ENCODE measurements around the gene KIR2DL3.
"Not testable (repeated sequence)": the region's sequence is repeated elsewhere in the genome, so short reads cannot be mapped to it uniquely, and the experiment has no call there.

The KIR2DL3 gene

DNA sequence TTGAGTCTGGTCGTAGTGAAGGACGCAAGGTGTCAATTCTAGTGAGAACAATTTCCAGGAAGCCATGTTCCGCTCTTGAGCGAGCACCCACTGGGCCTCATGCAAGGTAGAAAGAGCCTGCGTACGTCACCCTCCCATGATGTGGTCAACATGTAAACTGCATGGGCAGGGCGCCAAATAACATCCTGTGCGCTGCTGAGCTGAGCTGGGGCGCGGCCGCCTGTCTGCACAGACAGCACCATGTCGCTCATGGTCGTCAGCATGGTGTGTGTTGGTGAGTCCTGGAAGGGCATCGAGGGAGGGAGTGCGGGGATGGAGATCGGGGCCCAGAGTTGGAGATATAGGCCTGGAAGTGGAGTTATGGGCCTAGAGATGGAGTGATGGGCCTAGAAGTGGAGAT, at the start of gene KIR2DL3:
Gene KIR2DL3 (plus strand): TSS at position 208 of the 400 bp plus-strand sequence. CDS start 33 bp downstream, at position 241.
- not testable (repeated sequence) for DNase-seq (ENCODE audit: low read depth in 2 of 2)

DNA sequence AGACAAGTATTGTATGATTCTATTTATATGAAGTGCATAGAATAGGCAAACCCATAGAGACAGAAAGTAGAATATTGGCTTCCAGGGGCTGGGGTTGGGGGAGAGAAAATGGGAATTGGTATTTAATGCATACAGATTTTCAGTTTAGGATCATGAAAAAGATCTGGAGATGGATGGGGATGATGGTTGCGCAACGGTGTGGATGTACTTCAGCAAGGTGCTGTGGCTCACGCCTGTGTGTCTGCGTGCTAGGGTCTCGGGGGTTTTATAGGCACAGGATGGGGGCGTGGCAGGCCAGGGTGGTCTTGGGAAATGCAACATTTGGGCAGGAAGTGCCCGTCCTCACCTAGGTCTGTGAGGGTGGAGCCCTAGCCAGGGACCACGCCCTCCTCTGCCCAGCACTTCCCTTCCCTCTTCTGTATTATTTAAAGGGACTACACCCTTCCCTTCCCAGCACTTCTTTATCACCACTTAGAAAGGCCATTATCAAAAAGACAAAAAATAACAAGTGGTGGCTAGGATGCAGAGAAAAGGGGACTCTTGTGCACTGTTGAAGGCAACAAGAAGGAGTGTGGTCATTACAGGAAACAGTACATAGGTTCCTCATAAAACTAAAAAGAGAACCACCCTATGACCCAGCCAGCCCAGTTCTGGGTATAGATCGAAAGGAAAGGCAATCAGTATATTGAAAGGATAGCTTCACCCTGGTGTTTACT, 46.6 kb upstream of the KIR2DL3 start:
- DNase-seq (ENCODE audit: low read depth in 2 of 2): no peak

GRCh38 chr19:54692298-54692615, 46.1 kb upstream of the KIR2DL3 start:
- DNase-seq (ENCODE audit: low read depth in 2 of 2): no peak

DNA sequence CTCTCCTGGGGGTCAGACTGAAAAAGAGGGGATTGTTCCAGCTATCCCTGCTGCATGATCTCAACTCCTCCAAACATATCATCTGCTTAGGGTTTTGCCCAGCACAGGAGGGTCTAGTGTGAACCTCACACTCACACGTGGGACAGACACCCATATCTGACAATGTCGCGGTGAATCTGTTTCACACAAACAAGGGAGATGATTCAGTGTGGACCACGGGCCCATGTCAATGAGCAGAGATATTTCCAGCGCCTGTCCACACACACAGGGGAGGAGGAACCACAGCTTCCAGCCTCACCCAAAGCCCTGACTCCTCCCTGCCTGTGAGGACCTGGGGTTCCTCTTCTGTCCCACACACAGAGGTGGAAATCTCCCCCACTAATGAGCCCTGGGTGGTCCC, 43.7 kb upstream of the KIR2DL3 start:
- DNase-seq (ENCODE audit: low read depth in 2 of 2): no peak

- no peak for DNase-seq (ENCODE audit: low read depth in 2 of 2)
Measured at GRCh38 chr19:54696117-54696548, 42.2 kb upstream of the KIR2DL3 start.

DNA sequence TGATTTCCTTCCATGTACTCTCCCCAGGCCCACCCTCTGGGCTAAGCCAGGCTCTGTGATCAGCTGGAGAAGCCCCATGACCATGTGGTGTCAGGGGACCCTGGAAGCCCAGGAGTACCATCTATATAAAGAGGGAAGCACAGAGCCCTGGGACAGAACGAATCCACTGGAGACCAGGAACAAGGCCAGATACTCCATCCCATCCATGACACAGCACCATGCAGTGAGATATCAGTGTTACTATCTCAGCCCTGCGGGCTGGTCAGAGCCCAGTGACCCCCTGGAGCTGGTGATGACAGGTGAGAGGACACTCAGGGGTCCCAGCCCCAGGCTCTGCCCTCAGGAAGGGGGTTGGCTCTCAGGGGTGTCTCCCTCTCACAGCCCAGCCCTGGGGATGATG, 41.5 kb upstream of the KIR2DL3 start:
- no peak for DNase-seq (ENCODE audit: low read depth in 2 of 2)

- not testable (repeated sequence) for DNase-seq (ENCODE audit: low read depth in 2 of 2)
Measured at GRCh38 chr19:54697716-54698115, 40.6 kb upstream of the KIR2DL3 start.

GRCh38 chr19:54704928-54705327, 33.4 kb upstream of the KIR2DL3 start:
- no peak for DNase-seq (ENCODE audit: low read depth in 2 of 2)

GRCh38 chr19:54707962-54708361, 30.4 kb upstream of the KIR2DL3 start:
- no peak for DNase-seq (ENCODE audit: low read depth in 2 of 2)

DNA sequence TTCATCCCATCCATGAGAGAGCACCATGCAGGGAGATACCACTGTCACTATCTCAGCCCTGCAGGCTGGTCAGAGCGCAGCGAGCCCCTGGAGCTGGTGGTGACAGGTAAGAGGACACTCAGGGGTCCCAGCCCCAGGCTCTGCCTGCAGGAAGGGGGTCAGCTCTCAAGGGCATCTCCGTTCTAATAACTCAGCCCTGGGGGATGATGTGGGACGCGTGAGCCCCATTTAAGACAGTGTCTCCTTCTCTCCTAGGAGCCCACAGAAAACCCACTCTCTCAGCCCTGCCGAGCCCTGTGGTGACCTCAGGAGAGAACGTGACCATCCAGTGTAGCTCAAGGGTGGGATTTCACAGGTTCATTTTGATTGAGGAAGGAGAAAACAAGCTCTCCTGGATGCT, 29.5 kb upstream of the KIR2DL3 start:
- DNase-seq (ENCODE audit: low read depth in 2 of 2): no peak

DNA sequence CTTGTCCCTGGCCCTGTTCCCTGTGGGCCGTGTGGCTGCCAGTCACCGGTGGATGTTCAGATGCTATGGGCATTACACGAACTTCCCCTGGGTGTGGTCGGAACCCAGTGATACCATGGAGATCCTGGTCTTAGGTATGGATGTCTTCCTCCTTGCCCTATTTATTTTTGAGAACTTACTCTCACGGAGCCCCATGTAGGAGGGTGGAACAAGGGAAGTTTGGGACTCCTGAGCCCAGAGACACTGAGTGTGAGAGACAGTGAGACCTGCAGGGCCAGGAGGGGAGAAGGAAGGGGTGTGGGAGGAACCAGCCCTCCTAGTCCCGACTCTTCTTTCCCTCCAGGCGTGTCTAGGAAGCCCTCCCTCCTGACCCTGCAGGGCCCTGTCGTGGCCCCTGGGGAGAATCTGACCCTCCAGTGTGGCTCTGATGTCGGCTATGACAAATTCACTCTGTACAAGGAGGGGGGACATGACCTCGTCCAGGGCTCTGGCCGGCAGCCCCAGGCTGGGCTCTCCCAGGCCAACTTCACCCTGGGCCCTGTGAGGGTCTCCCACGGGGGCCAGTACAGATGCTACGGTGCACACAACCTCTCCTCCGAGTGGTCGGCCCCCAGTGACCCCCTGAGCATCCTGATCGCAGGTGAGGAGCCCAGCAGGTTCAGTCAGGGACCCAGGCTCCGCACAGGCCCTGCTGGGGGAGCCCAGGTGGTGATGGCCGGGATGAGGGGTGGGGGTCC, 28.9 kb upstream of the KIR2DL3 start:
- no peak for DNase-seq (ENCODE audit: low read depth in 2 of 2)

DNA sequence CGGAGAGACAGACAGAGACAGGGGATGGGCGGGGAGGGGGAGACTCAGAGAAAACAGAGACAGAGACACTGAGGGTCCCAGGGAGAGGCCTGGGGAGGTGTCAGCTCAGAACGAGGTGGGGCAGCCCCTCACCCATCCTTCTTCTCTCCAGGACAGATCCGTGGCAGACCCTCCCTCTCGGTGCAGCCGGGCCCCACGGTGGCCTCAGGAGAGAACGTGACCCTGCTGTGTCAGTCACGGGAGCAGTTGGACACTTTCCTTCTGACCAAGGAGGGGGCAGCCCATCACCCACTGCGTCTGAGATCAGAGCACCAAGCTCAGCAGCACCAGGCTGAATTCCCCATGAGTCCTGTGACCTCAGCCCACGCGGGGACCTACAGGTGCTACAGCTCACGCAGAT, 28.4 kb upstream of the KIR2DL3 start:
- DNase-seq (ENCODE audit: low read depth in 2 of 2): not testable (repeated sequence)

GRCh38 chr19:54724142-54724541, 14.2 kb upstream of the KIR2DL3 start, which contains the start of gene KIR3DL3:
KIR3DL3 (plus strand) TSS chr19:54724442; CDS start chr19:54724497, 55 bp downstream.
- no peak for DNase-seq (ENCODE audit: low read depth in 2 of 2)

- no peak for DNase-seq (ENCODE audit: low read depth in 2 of 2)
Measured at GRCh38 chr19:54724644-54725043, 13.7 kb upstream of the KIR2DL3 start.

GRCh38 chr19:54725321-54725720, 13.0 kb upstream of the KIR2DL3 start:
- DNase-seq (ENCODE audit: low read depth in 2 of 2): no peak

- DNase-seq (ENCODE audit: low read depth in 2 of 2): no peak
Measured at GRCh38 chr19:54727562-54727961, 10.8 kb upstream of the KIR2DL3 start.

- no peak for DNase-seq (ENCODE audit: low read depth in 2 of 2)
Measured at GRCh38 chr19:54728167-54728566, 10.1 kb upstream of the KIR2DL3 start.

DNA sequence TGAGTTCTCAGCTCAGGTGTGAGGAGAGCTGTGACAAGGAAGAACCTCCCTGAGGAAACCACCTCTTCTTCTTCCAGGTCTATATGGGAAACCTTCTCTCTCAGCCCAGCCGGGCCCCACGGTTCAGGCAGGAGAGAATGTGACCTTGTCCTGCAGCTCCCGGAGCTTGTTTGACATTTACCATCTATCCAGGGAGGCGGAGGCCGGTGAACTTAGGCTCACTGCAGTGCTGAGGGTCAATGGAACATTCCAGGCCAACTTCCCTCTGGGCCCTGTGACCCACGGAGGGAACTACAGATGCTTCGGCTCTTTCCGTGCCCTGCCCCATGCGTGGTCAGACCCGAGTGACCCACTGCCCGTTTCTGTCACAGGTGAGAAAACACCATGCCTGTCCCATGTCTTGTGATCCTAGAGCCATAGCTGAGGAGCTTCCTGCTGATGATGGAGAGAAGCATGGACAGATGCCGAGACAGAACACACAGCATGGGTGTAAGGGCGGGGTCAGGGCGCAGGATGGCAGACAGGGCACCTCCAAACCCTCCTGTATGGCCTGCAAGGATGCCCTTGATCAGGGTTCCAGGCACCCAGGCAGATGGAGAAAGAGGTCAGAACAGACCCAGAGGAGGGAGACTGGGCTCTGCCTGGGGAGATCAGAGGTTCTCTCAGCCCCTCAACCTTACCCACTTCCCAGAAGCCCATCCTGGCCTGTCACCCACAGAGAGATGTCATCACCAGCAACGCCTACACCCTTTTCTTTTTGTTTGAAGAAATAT, 8.7 kb upstream of the KIR2DL3 start:
- no peak for DNase-seq (ENCODE audit: low read depth in 2 of 2)

DNA sequence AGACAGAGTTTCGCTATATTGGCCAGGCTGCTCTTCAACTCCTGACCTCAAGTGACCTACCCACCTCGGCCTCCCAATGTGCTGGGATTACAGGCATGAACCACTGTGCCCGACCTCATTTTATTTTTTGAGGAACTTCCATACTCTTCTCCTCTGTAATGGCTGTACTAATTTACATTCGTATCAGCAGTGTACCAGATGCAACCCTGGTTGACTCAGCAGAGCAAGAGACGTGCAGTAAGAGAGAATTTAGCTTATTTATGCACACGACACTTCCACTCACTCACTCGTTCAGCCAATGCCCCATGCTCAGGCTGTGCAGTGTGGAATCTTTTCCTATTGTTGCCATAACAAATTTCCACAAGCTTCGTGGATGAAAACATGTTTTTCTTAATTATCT, 7.1 kb upstream of the KIR2DL3 start:
- no peak for DNase-seq (ENCODE audit: low read depth in 2 of 2)

DNA sequence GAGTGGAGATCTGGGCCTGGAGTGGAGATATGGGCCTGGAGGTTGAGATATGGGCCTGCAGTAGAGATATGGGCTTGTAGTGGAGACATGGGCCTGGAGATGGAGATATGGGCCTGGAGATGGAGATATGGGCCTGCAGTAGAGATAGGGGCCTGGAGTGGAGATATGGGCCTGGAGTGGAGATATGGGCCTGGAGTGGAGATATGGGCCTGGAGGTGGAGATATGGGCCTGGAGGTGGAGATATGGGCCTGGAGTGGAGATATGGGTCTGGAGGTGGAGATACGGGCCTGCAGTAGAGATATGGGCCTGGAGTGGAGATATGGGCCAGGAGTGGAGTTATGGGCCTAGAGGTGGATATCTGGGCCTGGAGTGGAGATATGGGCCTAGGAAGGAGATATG, 402 bp downstream of the KIR2DL3 start:
- DNase-seq (ENCODE audit: low read depth in 2 of 2): no peak

GRCh38 chr19:54739587-54740497, 1.5 kb downstream of the KIR2DL3 start:
- DNase-seq (ENCODE audit: low read depth in 2 of 2): no peak
